HG03354 (cell line): Measurements from ENCODE around the gene UCN.
"Not testable (repeated sequence)": the region's sequence is repeated elsewhere in the genome, so short reads cannot be mapped to it uniquely, and the experiment has no call there.

Experiments
- ATAC-seq: cut with Tn5 transposase; IDR thresholded peaks from one replicate; pipeline ENCODE4 v1.9.1; 2021; ENCODE audit warnings: mild to moderate bottlenecking; ENCODE audit not compliant: unreplicated experiment, poor library complexity, severe bottlenecking

UCN gene

GRCh38 chr2:27308359-27308881 lies at the start of gene UCN:
TSS of gene UCN (minus strand) at chr2:27308445. CDS start at chr2:27307895, 550 bp downstream.
- ATAC-seq: no peak

- ATAC-seq: peak; percentile 89
These were observed 48.3 kb upstream of the UCN start, which contains the start of gene GTF3C2 for GRCh38 chr2:27356382-27357181. TSS of gene GTF3C2 (minus strand) at chr2:27356764. CDS start at chr2:27343554, 13,210 bp downstream.

- peak; percentile 42 for ATAC-seq
These were observed 47.8 kb upstream of the UCN start for GRCh38 chr2:27356056-27356381.

GRCh38 chr2:27354597-27354927 lies 46.3 kb upstream of the UCN start:
- no peak for ATAC-seq

GRCh38 chr2:27353762-27354596 lies 45.7 kb upstream of the UCN start:
- ATAC-seq: no peak

GRCh38 chr2:27353386-27353761 lies 45.1 kb upstream of the UCN start:
- not testable (repeated sequence) for ATAC-seq

- ATAC-seq: no peak
These were observed 43.8 kb upstream of the UCN start for GRCh38 chr2:27351802-27352598.

- ATAC-seq: no peak
These were observed 42.0 kb upstream of the UCN start for GRCh38 chr2:27350106-27350693.

- ATAC-seq: no peak
These were observed 39.4 kb upstream of the UCN start for GRCh38 chr2:27347641-27348040.

- ATAC-seq: no peak
These were observed 27.9 kb upstream of the UCN start for GRCh38 chr2:27336173-27336572.

GRCh38 chr2:27335311-27335710 lies 27.1 kb upstream of the UCN start:
- ATAC-seq: no peak

GRCh38 chr2:27324720-27325119 lies 16.5 kb upstream of the UCN start:
- no peak for ATAC-seq

- ATAC-seq: no peak
These were observed 15.5 kb upstream of the UCN start for GRCh38 chr2:27323596-27324285.

GRCh38 chr2:27322766-27323595 lies 14.7 kb upstream of the UCN start, which contains the start of gene MPV17:
TSS of gene MPV17 (minus strand) at chr2:27323097. CDS start at chr2:27322517, 580 bp downstream.
- peak; percentile 94 for ATAC-seq

GRCh38 chr2:27322301-27322765 lies 14.1 kb upstream of the UCN start:
- ATAC-seq: no peak

GRCh38 chr2:27320958-27321543 lies 12.8 kb upstream of the UCN start:
- no peak for ATAC-seq

GRCh38 chr2:27319839-27320238 lies 11.6 kb upstream of the UCN start:
- ATAC-seq: not testable (repeated sequence)
